Calu3 (cell line): ENCODE measurements around the gene GPBP1L1. TPM values are rescaled to one million over a fixed set of nuclear protein-coding genes. Genes with fewer than 3 reads are reported as not detected.
A peak's percentile ranks its signal among the peaks of the same experiment; 100 is the strongest.
"Not testable (repeated sequence)": the region's sequence is repeated elsewhere in the genome, so short reads cannot be mapped to it uniquely, and the experiment has no call there.

Experiments
- Bru-seq: library from RNA; stranded (reverse); fragments of 400-500 nt; gene quantifications from one replicate; lab custom pipeline; 2021; lab: Mats Ljungman, UMichigan
- BruChase-seq, 2 experiments: library from RNA; stranded (reverse); fragments of 400-500 nt; gene quantifications; one replicate each; lab custom pipeline; 2021; lab: Mats Ljungman, UMichigan
- BruUV-seq: library from RNA; stranded (reverse); fragments of 400-500 nt; replicated peaks from 2 replicates; lab custom pipeline; 2021; lab: Mats Ljungman, UMichigan
- CTCF ChIA-PET: fragments of 300-600 bp; sonication (Branson Sonifier 250); formaldehyde crosslinking; loops from one replicate; lab custom pipeline; 2022; ENCODE audit warnings: antibody characterized with exemption; lab: Charles Lee
- DNase-seq: peaks from one replicate; pipeline ENCODE4 v3.0.0; 2022
- H3K27ac Mint-ChIP-seq: one replicate; pipeline ENCODE4 v1.8.0; 2022; ENCODE audit warnings: mixed read lengths; ENCODE audit not compliant: unreplicated experiment
- H3K27me3 Mint-ChIP-seq: one replicate; pipeline ENCODE4 v1.8.0; 2022; ENCODE audit warnings: mixed read lengths; ENCODE audit not compliant: unreplicated experiment
- H3K36me3 Mint-ChIP-seq: one replicate; pipeline ENCODE4 v1.8.0; 2022; ENCODE audit warnings: mild to moderate bottlenecking, moderate library complexity, mixed read lengths; ENCODE audit not compliant: insufficient read depth, unreplicated experiment
- H3K4me1 Mint-ChIP-seq: one replicate; pipeline ENCODE4 v1.8.0; 2022; ENCODE audit warnings: mild to moderate bottlenecking, low read depth, mixed read lengths; ENCODE audit not compliant: unreplicated experiment
- H3K4me3 Mint-ChIP-seq: one replicate; pipeline ENCODE4 v1.8.0; 2022; ENCODE audit warnings: mild to moderate bottlenecking, low read depth, moderate library complexity, mixed read lengths; ENCODE audit not compliant: unreplicated experiment
- H3K9me3 Mint-ChIP-seq: one replicate; pipeline ENCODE4 v1.8.0; 2022; ENCODE audit warnings: low read depth, mixed read lengths; ENCODE audit not compliant: unreplicated experiment
- intact Hi-C: fragments of 100-400 bp; cut with micrococcal nuclease; formaldehyde crosslinking; loops from one replicate; pipeline ENCODE4 v1.10.0; 2022; ENCODE audit not compliant: unreplicated experiment
- long read RNA-seq: library from polyadenylated mRNA; stranded (forward); transcript quantifications from one replicate; pipeline ENCODE4 v2.0.0, GENCODE V29; 2022
- total RNA-seq: library from RNA; stranded (reverse); gene quantifications from 2 replicates; pipeline ENCODE4 v1.2.3, GENCODE V29; 2022
- TF ChIP-seq, protein P1 (sequence below): fragments of 200-600 bp; IDR thresholded peaks from one replicate; pipeline ENCODE4 v1.8.0; 2022; ENCODE audit warnings: antibody characterized with exemption; ENCODE audit not compliant: unreplicated experiment

Gene GPBP1L1, protein sequence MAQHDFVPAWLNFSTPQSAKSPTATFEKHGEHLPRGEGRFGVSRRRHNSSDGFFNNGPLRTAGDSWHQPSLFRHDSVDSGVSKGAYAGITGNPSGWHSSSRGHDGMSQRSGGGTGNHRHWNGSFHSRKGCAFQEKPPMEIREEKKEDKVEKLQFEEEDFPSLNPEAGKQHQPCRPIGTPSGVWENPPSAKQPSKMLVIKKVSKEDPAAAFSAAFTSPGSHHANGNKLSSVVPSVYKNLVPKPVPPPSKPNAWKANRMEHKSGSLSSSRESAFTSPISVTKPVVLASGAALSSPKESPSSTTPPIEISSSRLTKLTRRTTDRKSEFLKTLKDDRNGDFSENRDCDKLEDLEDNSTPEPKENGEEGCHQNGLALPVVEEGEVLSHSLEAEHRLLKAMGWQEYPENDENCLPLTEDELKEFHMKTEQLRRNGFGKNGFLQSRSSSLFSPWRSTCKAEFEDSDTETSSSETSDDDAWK
- total RNA-seq, result 117 and 127 TPM in 2 replicates
- Bru-seq, nascent RNA, result percentile 93 among the genes with signal in this experiment
- percentile 93 among the genes with signal in this experiment for BruChase-seq, experiment 1, labeled RNA remaining after a 6-hour chase
- BruChase-seq, experiment 2, labeled RNA remaining after a 2-hour chase, result percentile 91 among the genes with signal in this experiment
- long read RNA-seq, transcript GPBP1L1-201 (12 exons, 3,599 nt), result minor isoform, 15 of 98 reads
- long read RNA-seq, transcript GPBP1L1-202 (13 exons, 3,736 nt), result major isoform, 38 of 98 reads
- long read RNA-seq, partial matches to known transcripts, result 4 of 98 reads
- long read RNA-seq, other reads (novel, unspliced or antisense), result 38 of 98 reads

DNA sequence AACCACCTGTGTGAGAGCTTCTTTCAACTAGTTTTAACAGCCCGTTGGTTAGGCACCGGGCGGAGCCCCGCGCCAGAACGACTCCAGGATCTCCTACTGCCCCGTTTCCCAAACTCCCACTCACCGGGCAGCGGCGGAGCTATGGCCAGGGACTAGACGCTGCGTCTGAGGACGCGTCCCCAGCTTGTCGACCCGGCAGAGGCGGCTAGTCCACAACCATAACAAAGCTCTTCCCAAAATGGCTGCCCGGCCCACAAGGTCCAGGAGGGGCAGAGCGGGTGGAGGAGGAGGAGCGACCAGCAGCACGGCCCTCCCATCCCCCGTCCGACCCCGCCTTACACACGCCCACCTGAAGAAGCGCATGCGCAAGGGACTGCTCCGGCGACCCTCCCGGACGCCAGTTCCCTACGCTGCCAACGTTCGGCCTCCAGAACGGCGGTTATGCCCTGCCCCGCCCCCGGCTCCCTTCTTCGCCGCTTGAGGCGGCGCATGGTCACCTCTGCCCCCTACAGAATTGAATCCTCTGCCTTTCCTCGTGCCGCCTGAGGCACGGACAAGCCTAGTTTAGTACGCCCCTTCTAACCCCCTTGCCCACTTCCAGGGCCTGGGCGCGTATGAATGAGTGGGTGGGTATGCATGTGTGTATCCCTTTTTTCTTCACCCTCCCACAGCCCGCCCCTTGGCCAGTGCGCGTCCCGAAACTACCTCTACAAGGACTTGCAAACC, at the start of gene GPBP1L1:
Gene GPBP1L1, minus strand, starts transcription at position 246 of the 726 bp plus-strand sequence. CDS start 27,446 bp downstream, outside the sequence.
- H3K36me3 Mint-ChIP-seq, result peaks cover 63% of the 10 kb centered on the region
- CTCF ChIA-PET, result interaction anchor here (0.5 to 1.3 kb wide), 6 partner anchors 12 to 377 kb away, joined by 3 to 10 read pairs (median 4); partner anchors contain the start of gene MAST2
- BruUV-seq, result no TSS peak

DNA sequence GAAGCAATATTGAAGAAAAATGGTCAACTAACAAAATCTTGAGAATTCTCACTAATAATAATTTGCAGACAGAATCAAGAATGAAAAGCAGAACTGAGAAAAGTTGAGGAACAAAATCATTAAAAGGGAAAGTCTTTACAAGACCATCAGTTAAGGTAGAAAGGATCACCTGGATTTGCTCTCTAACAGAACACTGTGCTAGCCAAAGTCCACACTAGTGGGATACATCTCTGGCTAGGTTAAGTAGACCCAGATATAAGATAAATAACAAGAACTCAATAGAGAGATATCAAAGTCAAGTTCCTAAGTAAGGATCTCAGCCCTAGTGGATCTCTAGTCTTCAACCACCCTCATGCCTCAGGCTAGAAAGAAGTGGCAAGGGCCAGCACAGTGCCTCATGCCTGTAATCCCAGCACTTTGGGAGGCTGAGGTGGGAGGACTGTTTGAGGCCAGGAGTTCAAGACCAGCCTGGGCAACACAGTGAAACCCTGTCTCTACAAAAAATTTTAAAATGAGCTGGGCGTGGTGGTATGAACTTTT, 44.5 kb upstream of the GPBP1L1 start:
- Mint-ChIP-seq H3K36me3 (no peaks in the 10 kb centered on the region), H3K4me1 (peaks cover 11% of the 10 kb centered on the region), H3K4me3 (no peak overlapping the region), H3K9me3 (no peaks in the 10 kb centered on the region), H3K27me3 (no peaks in the 10 kb centered on the region), H3K27ac (no peak overlapping the region)
- CTCF ChIA-PET, result no interaction called here
- BruUV-seq, result no TSS peak
- intact Hi-C loops, result no loop called here
- no peak for DNase-seq
- TF ChIP-seq, protein P1, sequence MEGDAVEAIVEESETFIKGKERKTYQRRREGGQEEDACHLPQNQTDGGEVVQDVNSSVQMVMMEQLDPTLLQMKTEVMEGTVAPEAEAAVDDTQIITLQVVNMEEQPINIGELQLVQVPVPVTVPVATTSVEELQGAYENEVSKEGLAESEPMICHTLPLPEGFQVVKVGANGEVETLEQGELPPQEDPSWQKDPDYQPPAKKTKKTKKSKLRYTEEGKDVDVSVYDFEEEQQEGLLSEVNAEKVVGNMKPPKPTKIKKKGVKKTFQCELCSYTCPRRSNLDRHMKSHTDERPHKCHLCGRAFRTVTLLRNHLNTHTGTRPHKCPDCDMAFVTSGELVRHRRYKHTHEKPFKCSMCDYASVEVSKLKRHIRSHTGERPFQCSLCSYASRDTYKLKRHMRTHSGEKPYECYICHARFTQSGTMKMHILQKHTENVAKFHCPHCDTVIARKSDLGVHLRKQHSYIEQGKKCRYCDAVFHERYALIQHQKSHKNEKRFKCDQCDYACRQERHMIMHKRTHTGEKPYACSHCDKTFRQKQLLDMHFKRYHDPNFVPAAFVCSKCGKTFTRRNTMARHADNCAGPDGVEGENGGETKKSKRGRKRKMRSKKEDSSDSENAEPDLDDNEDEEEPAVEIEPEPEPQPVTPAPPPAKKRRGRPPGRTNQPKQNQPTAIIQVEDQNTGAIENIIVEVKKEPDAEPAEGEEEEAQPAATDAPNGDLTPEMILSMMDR, result no peak

More for the DNA sequence above, at the start of gene GPBP1L1:
- intact Hi-C loops, result loop anchor here (5.0 to 10.0 kb wide), 2 partner anchors 174 to 1638 kb away; no protein-coding TSS in a partner anchor
- peak within 1 kb of the TSS; percentile 89 for H3K4me3 Mint-ChIP-seq
- H3K27me3 Mint-ChIP-seq, result no peaks in the 10 kb centered on the region
- DNase-seq, result peak; percentile 98
- TF ChIP-seq, protein P1, result no peak
- peaks cover 7% of the 10 kb centered on the region for H3K4me1 Mint-ChIP-seq
- H3K27ac Mint-ChIP-seq, result peak within 1 kb of the TSS; percentile 80
- no peaks in the 10 kb centered on the region for H3K9me3 Mint-ChIP-seq

DNA sequence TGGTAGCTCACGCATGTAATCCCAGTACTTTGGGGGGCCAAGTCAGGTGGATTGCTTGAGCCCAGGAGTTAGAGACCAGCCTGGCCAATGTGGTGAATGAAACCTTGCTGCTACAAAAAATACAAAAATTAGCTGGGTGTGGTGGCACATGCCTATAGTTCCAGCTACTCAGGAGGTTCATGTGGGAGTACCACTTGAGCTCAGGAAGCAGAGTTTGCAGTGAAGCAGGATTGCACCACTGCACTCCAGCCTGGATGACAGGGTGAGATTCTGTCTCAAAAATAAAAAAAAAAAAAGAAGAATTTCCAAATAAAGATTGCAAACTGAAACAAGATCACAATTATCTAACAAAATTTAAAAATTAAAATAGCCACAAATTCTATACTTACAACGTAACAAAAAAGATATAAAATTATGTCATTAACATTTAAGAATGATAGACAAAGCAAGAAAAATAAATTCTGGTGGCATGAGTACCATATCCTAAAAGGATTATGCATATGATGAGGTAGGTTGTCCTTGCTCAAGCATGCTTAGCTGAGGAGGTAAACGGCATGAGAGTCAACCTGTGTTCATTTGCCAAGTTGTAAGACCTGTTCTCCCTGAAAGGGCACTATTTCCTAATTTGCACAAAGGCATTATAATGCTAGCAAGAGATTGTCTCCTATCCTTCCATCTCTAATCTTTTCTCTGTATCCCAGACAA, 43.9 kb upstream of the GPBP1L1 start:
- Mint-ChIP-seq H3K27ac (no peak overlapping the region), H3K4me1 (peaks cover 11% of the 10 kb centered on the region), H3K4me3 (no peak overlapping the region), H3K9me3 (no peaks in the 10 kb centered on the region), H3K36me3 (no peaks in the 10 kb centered on the region), H3K27me3 (no peaks in the 10 kb centered on the region)
- CTCF ChIA-PET, result interaction anchor here (0.5 kb wide), 1 partner anchor 17 kb away, joined by 3 read pairs; no protein-coding TSS in a partner anchor
- intact Hi-C loops, result no loop called here
- TF ChIP-seq, protein P1, result no peak
- BruUV-seq, result no TSS peak
- DNase-seq, result peak; percentile 36

DNA sequence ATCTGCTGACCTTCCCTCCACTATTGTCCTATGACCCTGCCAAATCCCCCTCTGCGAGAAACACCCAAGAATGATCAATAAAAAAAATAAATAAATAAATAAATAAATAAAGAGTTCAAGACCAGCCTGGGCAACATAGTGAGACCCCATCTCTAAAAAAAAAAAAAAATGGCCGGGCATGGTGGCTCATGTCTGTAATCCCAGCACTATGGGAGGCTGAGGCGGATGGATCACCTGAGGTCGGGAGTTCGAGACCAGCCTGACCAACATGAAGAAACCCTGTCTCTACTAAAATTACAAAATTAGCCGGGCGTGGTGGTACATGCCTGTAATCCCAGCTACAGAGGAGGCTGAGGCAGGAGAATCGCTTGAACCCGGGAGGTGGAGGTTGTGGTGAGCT, 39.7 kb upstream of the GPBP1L1 start:
- H3K4me3 Mint-ChIP-seq, intact Hi-C loops, H3K27me3 Mint-ChIP-seq, H3K27ac Mint-ChIP-seq, H3K9me3 Mint-ChIP-seq, BruUV-seq, H3K4me1 Mint-ChIP-seq, CTCF ChIA-PET, H3K36me3 Mint-ChIP-seq, DNase-seq: not testable (repeated sequence)
